HG03064 (cell line): Measurements from ENCODE around the gene PPP5C.
"Not testable (repeated sequence)": the region's sequence is repeated elsewhere in the genome, so short reads cannot be mapped to it uniquely, and the experiment has no call there.

ENCODE experiments used
- ATAC-seq: cut with Tn5 transposase; IDR thresholded peaks from one replicate; pipeline ENCODE4 v1.9.1; 2021; ENCODE audit warnings: low read depth; ENCODE audit not compliant: unreplicated experiment

The PPP5C gene

DNA sequence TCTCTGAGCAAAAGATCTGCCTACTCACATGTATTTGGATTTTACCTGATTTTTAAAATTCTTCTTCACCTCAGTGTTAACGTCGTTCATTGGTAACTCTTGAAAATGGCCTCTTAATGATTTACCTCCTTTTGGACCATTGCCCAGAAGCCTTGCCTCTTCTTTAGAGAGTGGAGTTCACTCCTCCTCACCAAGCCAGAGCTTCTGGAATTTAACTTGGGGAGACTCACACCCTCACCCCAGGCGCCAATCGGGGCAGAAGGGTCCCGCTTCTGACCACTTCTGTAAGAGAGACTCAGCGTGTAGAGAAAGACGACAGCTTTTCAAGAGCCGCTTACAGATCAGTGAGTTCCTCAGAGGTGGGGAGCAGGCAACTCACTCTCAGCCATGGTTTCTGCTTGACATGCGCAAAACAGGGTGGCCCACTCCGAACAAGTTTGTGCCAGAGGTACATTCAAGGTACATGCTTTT is 79.2 kb downstream of the PPP5C start:
- no peak for ATAC-seq

DNA sequence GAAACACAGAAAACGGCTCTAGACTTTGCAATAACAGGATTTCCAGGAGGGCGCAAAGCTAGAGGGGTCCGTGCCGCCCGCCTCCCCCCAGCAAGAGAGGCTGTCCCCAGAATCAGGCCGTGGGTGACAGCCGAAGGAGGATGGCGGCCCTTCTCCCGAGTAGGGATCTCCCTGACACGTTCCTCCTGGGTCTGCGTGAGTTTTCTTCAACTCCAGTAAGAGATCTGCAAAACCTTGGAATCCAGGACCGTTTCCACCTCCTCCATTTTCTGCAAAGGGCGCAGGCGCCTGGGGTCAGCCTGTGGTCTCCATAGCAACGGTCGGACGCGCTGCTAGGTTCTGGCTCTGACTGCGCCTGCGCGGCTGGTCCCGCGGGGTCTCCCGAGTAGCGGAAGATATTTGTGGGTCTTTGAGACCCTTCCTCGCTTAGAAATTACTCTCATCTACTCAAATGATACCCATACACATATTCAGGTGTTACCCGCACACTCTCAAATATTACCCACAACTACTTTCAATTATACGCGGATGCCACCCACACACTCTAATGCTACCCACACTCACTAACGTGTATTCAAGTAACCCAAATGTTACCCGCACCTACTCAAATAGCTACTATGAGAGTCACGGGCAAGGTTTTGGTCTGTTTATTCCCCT is 79.7 kb downstream of the PPP5C start:
- no peak for ATAC-seq

DNA sequence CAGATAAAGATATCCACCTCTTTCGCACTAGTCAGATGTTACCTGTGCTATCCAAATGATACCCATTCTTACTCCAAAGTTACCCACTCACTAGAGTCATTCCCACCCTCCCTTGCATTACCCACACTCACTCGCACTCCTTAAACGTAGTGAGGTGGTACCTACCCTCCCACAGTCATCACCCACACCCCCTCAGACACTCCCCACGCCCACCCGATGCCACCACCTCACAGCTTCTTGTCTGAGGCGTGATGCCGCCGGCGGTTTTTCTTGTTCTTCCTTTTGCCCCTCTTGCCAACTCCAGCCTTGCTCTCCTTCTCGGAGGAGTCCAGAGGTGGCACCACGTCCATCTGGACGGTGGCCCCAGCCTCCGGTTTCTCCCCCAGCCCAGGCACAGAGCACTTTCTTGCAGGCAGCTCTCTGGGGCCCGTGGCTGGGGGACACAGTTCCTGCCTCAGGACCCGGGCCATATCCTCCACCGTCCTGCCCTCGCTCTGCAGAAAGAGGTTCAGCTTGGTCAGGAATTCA is 80.7 kb downstream of the PPP5C start:
- ATAC-seq: no peak

DNA sequence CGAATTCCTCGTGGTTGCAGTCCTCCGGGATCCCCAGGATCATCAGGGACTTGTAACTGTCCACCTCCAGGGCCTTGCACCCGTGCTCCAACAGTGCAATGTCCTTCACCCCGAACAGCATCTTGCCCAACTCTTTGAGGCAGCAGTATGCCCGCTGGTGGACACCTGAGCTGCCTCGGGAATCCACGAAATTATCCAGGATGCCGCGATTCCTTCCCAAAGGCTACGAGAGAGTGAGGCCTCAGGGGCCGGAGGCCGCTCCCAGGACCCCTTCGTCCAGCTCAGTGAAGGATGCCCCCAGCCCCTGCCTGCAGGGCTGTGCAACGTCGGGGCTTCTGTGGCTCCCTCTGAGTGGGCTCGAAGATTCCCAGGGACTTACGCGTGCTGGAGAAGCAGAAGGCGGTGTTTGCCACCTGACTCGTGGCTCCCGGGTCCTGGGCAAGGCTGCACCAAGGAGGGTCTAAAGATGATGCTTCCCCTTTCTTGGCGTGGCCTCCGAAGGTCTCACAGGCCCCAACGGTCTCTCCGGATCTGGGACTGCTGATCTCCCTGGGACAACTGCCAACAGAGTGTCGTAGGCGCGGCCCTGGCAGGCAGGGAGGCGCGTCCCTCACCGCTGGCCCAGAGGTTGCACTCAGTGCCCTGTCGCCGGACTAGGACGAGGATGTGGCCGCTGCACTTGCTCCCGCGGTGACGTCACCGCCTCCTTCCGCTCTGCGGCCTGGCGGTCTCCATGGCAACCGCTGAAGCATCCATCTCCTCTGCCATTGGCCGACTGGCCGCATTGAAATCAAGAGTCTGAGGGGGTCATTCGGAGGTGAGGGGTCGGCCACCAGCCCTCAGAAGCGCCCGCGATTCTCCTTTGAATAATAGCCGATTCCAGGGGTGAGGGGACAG is 81.6 kb downstream of the PPP5C start, which contains the start of gene PNMA8C:
TSS of gene PNMA8C (minus strand) at position 698 of the 897 bp plus-strand sequence. CDS start at position 121, 577 bp downstream.
- ATAC-seq: no peak

DNA sequence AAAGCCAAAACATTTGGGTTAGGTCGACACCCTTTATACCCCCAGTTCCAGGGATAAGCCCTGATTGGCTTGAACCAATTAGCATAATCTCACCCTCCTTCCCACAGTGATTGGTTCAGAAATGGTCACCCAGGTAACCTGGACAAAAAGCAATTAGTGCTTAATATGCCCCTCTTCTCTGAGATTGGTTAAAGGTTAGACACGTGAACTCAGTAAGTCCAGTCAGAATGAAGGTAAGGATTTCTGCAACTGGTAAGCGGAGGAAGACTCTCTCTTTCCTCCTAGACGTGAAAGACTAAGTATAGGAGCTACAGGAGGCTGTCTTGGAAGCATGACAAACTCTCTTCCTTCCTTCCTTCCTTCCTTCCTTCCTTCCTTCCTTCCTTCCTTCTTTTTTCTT is 83.1 kb downstream of the PPP5C start:
- ATAC-seq: no peak

DNA sequence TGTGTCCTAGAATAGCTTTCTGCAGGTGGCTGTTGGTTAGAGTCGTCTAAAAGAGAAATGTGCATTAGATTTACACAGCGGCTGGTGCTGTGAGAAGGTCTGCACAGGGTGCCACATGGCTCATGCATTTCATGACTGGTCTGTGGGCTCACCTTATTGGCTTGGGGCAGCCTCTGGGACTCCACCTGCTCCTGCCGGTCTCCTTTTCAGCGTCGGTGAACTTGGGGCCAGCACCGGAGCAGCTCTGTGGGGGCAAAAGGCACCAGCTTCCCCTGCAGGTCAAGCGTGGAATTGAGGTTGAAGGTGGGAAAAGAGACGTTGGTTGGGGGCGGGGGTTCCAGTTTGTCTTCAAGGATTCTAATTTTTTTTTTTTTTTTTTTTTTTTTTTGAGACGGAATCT is 84.9 kb downstream of the PPP5C start:
- ATAC-seq: no peak

DNA sequence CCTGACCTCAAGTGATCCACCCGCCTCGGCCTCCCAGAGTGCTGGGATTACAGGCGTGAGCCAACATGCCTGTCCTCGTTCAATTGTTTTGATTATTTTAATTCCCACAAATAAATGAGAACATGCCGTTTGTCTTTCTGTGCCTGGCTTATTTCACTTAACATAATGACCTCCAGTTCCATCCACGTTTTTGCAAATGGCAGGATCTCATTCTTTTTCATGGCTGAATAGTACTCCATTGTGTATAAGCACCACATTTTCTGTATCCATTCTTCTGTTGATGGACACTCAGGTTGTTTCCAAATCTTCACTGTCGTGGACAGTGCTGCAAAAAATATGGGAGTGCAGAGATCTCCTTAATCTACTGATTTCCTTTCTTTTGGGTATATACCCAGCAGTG is 86.6 kb downstream of the PPP5C start:
- ATAC-seq: not testable (repeated sequence)

DNA sequence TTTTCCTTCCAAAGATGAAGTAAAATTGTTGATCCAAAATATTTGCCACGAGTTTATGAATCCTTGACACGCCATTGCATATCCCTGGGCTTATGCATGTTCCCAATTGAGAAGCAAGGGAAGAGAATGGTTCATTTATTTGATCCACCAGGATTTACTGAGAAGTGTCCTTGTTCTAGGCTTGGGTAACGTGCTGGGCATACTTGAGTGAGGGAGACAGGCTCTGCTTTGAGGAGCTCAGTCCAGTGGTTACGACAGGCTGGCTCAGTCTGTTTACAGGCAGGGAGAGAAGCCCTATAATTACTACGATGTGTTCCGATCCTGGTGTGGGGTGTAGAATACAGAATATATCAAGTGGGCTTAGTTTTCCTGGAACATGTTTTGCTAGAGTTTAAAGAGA is 88.1 kb downstream of the PPP5C start:
- no peak for ATAC-seq

DNA sequence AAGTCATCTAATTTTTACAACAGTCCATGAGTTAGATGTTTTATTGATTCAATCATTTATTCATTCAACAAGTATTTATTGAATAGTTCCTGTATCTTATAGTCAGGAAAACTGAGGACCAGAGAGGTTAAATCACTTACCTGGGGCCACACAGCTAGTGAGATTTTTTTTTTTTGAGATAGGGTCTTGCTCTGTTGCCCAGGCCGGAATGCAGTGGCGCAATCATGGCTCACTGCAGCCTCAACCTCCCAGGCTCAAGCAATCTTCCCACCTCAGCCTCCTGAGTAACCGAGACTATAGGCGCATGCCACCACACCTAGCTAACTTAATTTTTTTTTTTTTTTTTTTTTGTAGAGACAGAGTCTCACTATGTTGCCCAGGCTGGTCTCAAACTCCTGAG is 88.8 kb downstream of the PPP5C start:
- not testable (repeated sequence) for ATAC-seq
